Skeletal muscle satellite cell (primary cell): ENCODE data around the gene LRRC4.

Experiments
- H3K27me3 ChIP-seq: 2 replicates; pipeline ENCODE4 v1.7.0; 2013; ENCODE audit warnings: low read length; ENCODE audit not compliant: control insufficient read depth, insufficient read depth
- H3K36me3 ChIP-seq: 2 replicates; pipeline ENCODE4 v1.7.0; 2013; ENCODE audit warnings: mild to moderate bottlenecking, control low read depth, low read length; ENCODE audit not compliant: insufficient read depth
- H3K4me1 ChIP-seq: 2 replicates; pipeline ENCODE4 v1.7.0; 2013; ENCODE audit warnings: low read length; ENCODE audit not compliant: control insufficient read depth, insufficient read depth
- H3K4me2 ChIP-seq: 2 replicates; pipeline ENCODE4 v1.7.0; 2013; ENCODE audit warnings: mild to moderate bottlenecking, low read length
- H3K4me3 ChIP-seq: 2 replicates; pipeline ENCODE4 v1.7.0; 2013; ENCODE audit warnings: low read length
- H3K9ac ChIP-seq: 2 replicates; pipeline ENCODE4 v1.7.0; 2013; ENCODE audit warnings: mild to moderate bottlenecking, low read depth, low read length, moderate library complexity
- H3K9me3 ChIP-seq: replicated peaks from 2 replicates; pipeline ENCODE4 v1.7.0; 2013; ENCODE audit warnings: mild to moderate bottlenecking, control low read depth, low read length

The LRRC4 gene

DNA sequence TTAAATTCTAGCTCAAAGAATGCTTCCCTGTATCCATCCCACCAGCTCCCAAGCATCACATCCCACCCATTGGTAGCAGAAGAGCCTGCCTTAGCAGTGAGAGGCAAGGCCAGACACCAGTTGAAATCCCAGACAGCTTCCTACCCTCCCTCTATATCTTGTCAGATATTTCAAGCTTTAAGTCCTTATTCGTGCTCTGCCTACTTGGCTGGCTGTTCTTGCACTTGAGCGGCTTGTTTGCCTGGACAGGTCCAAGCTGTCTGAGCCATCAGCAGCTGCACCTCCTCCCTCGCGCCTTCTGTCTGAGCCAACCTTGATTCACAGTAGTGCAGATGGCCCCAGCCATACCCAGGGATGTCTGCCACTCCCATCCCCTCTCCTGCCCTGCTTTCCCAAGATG is 16.4 kb downstream of the LRRC4 start:
- Histone ChIP-seq H3K9ac (no peak overlapping the region), H3K4me3 (no peak overlapping the region), H3K4me1 (peaks cover 14% of the 10 kb centered on the region), H3K4me2 (no peak overlapping the region), H3K27me3 (no peaks in the 10 kb centered on the region), H3K9me3 (no peaks in the 10 kb centered on the region), H3K36me3 (peaks cover 15% of the 10 kb centered on the region)

DNA sequence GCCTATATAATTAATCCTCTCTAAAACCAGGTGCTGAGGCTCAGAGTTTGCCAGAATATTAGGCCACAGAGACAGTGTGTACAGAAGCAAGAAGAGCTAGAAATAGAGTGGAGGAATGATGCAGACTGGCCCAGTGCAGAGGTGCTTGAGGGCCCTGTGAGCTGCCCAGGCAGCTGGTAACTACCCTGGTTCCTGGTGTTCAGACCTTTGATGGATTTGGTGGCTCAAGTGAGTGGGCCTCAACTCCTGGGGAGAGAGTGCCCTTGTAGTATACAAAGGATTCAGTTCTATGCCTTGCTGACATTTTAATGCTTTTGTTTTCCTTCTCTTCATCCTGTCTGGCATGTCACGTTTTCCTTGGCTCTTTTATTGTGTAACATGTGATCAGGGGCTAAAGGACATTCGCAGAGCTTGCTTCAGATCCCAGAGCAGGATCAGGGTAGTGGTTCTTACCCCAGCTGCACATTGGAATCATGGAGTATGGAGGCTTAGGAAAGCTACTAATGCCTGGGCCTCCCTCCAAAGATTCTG is 20.0 kb downstream of the LRRC4 start:
- Histone ChIP-seq H3K27me3 (no peaks in the 10 kb centered on the region), H3K4me3 (no peak overlapping the region), H3K9me3 (no peaks in the 10 kb centered on the region), H3K36me3 (peaks cover 24% of the 10 kb centered on the region), H3K9ac (no peak overlapping the region), H3K4me1 (no peaks in the 10 kb centered on the region), H3K4me2 (no peak overlapping the region)

DNA sequence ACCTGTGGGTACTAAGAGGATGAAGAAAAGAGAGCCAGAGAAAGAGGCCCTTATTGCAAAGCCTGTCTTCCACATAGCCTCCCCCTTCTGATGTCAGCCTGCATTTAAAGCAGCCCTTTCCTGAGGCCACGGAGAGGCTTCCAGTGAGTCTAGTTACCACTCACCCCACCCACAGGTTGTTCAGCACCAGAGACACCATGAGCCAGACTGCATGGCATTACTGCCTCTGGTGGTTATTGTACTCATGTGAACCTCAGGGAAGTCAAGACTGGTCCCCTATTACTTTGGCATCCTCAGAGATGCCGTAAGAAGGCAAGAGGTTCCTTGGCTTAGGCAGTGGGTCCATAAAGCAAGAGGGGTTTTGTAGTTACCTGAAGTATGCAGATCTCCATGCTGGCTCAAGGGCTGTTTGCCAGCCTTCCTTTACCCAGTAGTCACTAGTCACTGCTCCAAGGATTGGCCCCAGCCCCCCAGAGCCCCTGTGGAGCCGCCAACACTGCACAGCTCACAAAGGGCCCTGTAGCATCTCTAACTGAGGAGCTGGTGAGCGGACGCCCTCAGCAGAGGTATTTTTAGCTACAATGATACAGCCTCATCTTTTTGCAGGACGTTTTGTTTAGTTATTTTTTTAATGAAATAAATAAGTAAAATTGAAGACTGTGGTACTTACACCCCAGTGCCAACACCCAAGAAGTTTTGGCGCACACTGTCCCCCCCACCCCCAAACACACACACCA is 20.7 kb downstream of the LRRC4 start:
- Histone ChIP-seq H3K4me2 (no peak overlapping the region), H3K9ac (no peak overlapping the region), H3K36me3 (peaks cover 25% of the 10 kb centered on the region), H3K9me3 (no peaks in the 10 kb centered on the region), H3K4me3 (no peak overlapping the region), H3K27me3 (no peaks in the 10 kb centered on the region), H3K4me1 (no peaks in the 10 kb centered on the region)

DNA sequence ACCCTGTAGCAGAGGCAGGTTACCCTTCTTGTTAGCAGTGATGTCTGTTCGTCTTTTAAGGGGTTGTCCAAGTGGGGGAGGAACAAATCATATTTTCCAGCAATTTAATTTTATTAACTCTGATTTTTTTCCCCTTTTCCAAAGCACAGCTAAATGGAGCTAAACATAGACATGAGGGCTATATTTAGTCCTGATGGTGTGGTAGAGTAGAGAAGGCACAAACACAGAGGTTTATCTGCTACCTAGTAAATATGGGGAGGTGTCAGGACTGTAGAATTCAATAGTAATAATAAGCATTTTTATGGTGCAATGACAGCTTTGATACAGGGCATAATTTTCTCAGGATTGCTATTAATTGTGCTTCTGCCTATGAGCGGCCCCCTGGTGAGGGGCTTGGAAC is 22.5 kb downstream of the LRRC4 start:
- Histone ChIP-seq H3K9me3 (no peaks in the 10 kb centered on the region), H3K4me1 (no peaks in the 10 kb centered on the region), H3K36me3 (peaks cover 21% of the 10 kb centered on the region), H3K4me3 (no peak overlapping the region), H3K27me3 (no peaks in the 10 kb centered on the region), H3K4me2 (no peak overlapping the region), H3K9ac (no peak overlapping the region)

DNA sequence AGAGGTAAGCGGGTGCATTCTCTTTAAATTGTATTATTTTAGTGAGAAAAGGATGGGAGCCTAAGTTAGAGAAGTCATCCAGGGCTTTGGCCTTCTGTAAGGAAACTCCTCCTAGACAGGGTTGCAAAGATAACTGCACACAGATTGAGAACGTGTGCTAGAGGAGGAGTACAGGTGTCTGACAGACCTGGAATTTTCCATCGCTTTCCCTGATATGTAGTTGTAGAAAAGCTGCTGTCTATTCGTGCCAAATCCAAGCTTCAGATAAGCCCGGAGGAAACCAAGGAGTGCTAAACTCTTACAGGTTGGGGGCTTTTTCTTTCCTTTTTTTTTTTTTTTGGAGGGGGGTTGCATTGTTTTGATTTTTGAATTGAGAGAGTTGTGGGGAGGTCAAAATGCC is 23.1 kb downstream of the LRRC4 start:
- Histone ChIP-seq H3K4me3 (no peak overlapping the region), H3K9ac (no peak overlapping the region), H3K9me3 (no peaks in the 10 kb centered on the region), H3K4me2 (no peak overlapping the region), H3K36me3 (peaks cover 21% of the 10 kb centered on the region), H3K27me3 (no peaks in the 10 kb centered on the region), H3K4me1 (no peaks in the 10 kb centered on the region)

DNA sequence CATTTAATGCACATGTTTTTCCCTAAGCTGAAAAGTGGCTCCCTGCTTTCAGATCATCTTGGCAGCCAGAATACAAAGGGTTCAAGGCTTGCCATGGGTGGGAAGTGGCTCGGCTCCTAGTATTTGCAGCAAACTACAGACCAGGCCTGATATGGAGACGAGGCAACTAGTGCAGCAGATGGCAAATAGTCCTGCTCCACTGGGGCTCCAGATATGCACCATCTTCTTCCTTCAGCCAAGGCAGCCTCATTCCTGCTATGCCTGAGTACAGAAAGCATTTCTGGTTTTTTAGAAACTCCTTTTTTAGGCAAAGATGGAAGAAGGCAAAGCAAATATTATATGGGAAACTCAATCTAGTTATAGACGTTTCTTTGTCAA is 23.9 kb downstream of the LRRC4 start:
- no peak overlapping the region for H3K4me2 ChIP-seq
- peaks cover 16% of the 10 kb centered on the region for H3K36me3 ChIP-seq
- H3K4me3 ChIP-seq = no peak overlapping the region
- no peaks in the 10 kb centered on the region for H3K9me3 ChIP-seq
- H3K27me3 ChIP-seq = no peaks in the 10 kb centered on the region
- no peak overlapping the region for H3K9ac ChIP-seq
- H3K4me1 ChIP-seq = no peaks in the 10 kb centered on the region

DNA sequence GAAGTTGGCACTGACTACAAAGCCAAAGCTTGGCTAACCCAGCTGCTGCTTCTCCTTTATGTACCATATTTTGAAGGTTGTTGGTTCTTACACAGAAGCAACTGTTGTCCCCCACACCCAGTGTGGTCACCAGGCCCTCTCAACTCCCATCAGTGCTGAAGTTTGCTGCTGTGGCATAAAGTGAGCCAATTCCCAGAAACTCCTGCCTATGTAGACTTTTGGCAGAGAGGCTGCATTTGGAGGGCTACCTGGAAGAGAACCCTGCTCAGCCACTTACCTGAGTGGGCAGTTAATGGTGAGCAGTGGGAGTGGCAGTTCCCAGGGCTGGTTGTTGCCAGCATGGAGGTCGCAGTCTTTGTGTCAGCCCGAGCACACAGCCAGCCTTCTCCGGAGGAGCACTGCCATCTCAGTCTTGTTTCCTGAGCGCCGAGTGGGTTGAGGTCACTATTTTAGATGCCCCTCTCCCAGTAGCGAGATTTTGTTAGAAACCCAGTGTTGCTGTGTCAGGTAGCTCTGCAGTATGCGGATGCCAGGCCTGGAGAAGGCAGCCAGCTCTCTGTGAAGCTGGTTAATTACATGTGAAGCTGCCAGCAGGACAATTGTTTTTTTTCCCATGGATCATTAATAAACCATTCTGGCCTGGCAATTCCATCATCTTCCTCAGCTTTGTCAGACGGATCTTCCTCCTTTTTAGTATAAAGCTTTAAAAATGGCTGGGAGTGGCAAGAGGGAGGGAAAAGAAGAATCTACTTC is 24.5 kb downstream of the LRRC4 start:
- no peaks in the 10 kb centered on the region for H3K27me3 ChIP-seq
- no peak overlapping the region for H3K4me2 ChIP-seq
- H3K9ac ChIP-seq = no peak overlapping the region
- no peaks in the 10 kb centered on the region for H3K4me1 ChIP-seq
- no peaks in the 10 kb centered on the region for H3K9me3 ChIP-seq
- H3K4me3 ChIP-seq = no peak overlapping the region
- H3K36me3 ChIP-seq = peaks cover 15% of the 10 kb centered on the region

DNA sequence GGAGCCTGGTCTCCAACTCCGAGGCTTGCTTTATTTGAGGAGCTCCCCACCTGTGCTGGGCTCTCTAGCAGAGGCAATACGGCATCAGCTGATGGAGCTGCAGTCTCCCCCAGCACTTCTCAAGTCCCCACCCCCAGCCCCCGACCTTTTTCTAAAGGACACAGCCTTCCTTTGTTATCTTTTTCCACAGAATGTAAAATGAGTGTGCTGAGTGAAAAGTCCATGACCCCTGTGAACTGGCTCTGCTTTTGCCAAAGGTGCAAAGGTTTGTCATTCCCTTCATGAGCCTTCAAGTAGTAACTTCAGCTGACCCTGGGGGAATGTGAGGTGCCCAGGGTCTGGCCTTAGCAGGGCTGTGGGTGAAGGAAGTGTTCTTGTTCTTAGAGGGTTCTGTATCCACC is 25.5 kb downstream of the LRRC4 start:
- no peak overlapping the region for H3K4me3 ChIP-seq
- H3K9ac ChIP-seq = no peak overlapping the region
- no peaks in the 10 kb centered on the region for H3K27me3 ChIP-seq
- H3K9me3 ChIP-seq = no peaks in the 10 kb centered on the region
- peaks cover 15% of the 10 kb centered on the region for H3K36me3 ChIP-seq
- H3K4me2 ChIP-seq = no peak overlapping the region
- H3K4me1 ChIP-seq = peaks cover 6% of the 10 kb centered on the region

DNA sequence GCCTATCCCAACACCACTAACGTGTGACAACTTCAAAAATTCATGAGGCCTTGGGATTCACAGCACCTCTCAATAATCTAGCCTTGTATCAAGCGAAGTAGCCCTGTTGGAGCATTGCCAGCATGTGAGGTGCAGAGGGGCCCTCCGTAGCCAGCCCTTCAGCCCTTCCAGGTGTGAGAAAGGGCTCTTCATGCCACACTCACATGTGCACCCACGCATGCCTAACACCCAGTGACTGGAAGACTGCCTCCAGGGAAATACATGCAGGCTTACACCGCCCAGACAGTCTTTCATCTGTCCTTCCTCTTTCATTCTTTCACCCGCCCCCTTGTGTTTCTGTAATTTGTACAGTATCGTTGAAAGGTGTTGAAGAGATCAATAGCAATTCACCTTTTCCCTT is 26.1 kb downstream of the LRRC4 start:
- Histone ChIP-seq H3K4me1 (peaks cover 12% of the 10 kb centered on the region), H3K36me3 (peaks cover 15% of the 10 kb centered on the region), H3K4me3 (no peak overlapping the region), H3K9ac (no peak overlapping the region), H3K4me2 (no peak overlapping the region), H3K27me3 (no peaks in the 10 kb centered on the region), H3K9me3 (no peaks in the 10 kb centered on the region)

DNA sequence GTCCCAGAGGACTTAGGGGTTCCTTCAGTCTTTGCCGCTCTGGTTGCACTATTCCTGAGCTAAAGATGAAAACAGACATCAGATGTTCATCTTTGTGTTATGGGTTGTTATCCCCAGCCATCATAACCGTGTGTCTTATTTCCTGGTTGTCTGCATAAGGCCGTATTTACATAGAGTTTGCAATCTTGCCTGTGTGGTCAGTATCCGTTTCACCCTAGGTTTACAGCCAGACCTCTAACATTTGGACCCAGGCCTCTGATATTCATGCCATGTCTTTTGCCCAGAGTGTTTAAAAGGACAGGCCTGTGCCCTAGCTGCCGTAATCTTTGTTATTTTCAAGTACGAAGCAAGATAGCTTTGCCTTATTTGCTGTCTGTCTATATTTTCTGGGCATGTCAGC is 26.6 kb downstream of the LRRC4 start:
- no peaks in the 10 kb centered on the region for H3K27me3 ChIP-seq
- no peak overlapping the region for H3K4me3 ChIP-seq
- H3K9me3 ChIP-seq = no peaks in the 10 kb centered on the region
- peaks cover 12% of the 10 kb centered on the region for H3K4me1 ChIP-seq
- H3K9ac ChIP-seq = no peak overlapping the region
- H3K4me2 ChIP-seq = no peak overlapping the region
- peaks cover 15% of the 10 kb centered on the region for H3K36me3 ChIP-seq

DNA sequence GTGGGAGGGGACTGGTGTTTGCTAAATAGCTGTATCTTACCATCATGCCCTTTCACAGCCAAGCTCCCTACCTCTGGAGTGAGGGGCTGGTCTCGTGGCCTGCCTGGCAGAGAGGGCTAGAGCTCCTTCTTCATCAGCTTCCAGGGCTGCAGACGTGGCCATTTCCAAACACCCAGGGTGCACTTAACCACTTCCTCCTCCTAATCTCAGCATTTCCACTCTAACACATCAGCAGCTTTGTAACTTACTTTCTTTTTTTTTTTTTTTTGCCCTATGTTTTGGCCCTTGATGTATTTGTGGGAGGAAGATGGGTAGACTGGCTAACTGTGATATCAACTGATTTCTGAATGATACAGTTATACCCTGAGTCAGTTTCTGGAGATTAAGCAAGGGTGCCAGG is 27.4 kb downstream of the LRRC4 start:
- Histone ChIP-seq H3K4me1 (peaks cover 12% of the 10 kb centered on the region), H3K9ac (no peak overlapping the region), H3K27me3 (no peaks in the 10 kb centered on the region), H3K4me3 (no peak overlapping the region), H3K36me3 (peaks cover 15% of the 10 kb centered on the region), H3K4me2 (no peak overlapping the region), H3K9me3 (no peaks in the 10 kb centered on the region)

DNA sequence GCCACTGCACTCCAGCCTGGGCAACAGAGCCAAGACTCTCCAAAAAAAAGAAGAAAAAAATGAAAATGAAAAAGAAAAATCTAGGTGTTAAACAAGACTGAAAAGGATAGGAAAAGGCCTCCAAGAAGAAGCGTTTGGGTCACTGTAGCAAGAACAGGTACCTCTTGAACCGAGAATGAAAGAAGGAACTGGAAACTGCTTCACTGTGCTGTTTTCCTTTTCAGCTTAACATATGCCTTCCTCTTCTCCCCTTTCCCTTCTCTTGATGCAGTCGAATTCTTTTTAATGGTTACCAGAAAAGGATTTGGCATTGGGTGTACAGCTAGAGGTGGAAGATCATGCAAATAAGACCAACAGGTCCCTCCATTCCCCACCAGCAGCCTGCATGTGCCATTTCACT is 28.1 kb downstream of the LRRC4 start:
- no peak overlapping the region for H3K9ac ChIP-seq
- no peaks in the 10 kb centered on the region for H3K9me3 ChIP-seq
- peaks cover 15% of the 10 kb centered on the region for H3K36me3 ChIP-seq
- no peak overlapping the region for H3K4me2 ChIP-seq
- no peak overlapping the region for H3K4me3 ChIP-seq
- no peaks in the 10 kb centered on the region for H3K27me3 ChIP-seq
- H3K4me1 ChIP-seq = peaks cover 12% of the 10 kb centered on the region
